HK-2 (cell line): ENCODE data around the gene SYT10.
"Not testable (repeated sequence)": the region's sequence is repeated elsewhere in the genome, so short reads cannot be mapped to it uniquely, and the experiment has no call there.

Experiments
- DNase-seq: peaks from one replicate; pipeline ENCODE4 v3.0.0-alpha.2; 2018; ENCODE audit not compliant: unreplicated experiment

The SYT10 gene

DNA sequence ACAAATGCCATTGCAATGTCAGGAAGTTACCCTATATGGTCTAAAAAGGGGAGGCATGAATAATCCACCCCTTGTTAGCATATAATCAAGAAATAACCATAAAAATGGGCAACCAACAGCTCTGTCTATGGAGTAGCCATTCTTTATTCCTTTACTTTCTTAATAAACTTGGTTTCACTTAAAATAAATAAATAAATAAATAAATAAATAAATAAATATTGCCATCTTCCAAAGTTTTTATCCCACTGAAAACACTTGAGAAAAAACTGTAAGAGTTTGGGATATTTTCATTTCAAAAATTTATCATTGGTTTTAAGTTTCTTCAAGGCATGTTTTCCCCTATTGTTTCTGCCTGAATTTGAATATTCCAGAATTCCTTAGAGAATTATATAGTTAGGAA, 89.8 kb downstream of the SYT10 start:
- DNase-seq = no peak

- DNase-seq = not testable (repeated sequence)
Observed at GRCh38 chr12:33331961-33332398, 107.6 kb downstream of the SYT10 start.

- no peak for DNase-seq
Observed at GRCh38 chr12:33330940-33331339, 108.7 kb downstream of the SYT10 start.
